ENCODE data around the gene DAGLB. TPM values are rescaled to one million over a fixed set of nuclear protein-coding genes. Genes with fewer than 3 reads are reported as not detected.

DAGLB gene
- total and polyA plus RNA-seq, 2 of the 8 experiments (the other 6 are each of a cell fraction or from before 2014, with no cell fraction given), result 27.0 to 39.6 TPM

GRCh38 chr7:6446838-6447580 is 745 bp downstream of the DAGLB start (continued):
- TF ChIP-seq RNF2 (IDR thresholded peaks at IDR 0.05; ENCODE audit: borderline replicate concordance, low read depth, low read length, missing control alignments, poor library complexity, severe bottlenecking) (no peak), EGR1 (IDR thresholded peaks at IDR 0.05; ENCODE audit: borderline replicate concordance, low read depth, low read length) (no peak), GTF2F1 (IDR thresholded peaks at IDR 0.05; ENCODE audit: borderline replicate concordance, low read depth, low read length) (no peak)
